NCI-H1105 (cell line): ENCODE data around the gene ZNF594.
A peak's percentile ranks its signal among the peaks of the same experiment; 100 is the strongest.
"Not testable (repeated sequence)": the region's sequence is repeated elsewhere in the genome, so short reads cannot be mapped to it uniquely, and the experiment has no call there.

Experiments
- DNase-seq: peaks from one replicate; lab custom pipeline; 2025; lab: John Stamatoyannopoulos, UW

ZNF594 gene

GRCh38 chr17:5191541-5192417 lies at the start of gene ZNF594:
Gene ZNF594, minus strand, starts transcription at chr17:5191868. Its CDS starts 7,612 bp downstream, at chr17:5184256.
- peak; percentile 97 for DNase-seq

- not testable (repeated sequence) for DNase-seq
Measured at GRCh38 chr17:5239769-5240168, 48.1 kb upstream of the ZNF594 start.

GRCh38 chr17:5238333-5238732 lies 46.7 kb upstream of the ZNF594 start:
- no peak for DNase-seq

DNA sequence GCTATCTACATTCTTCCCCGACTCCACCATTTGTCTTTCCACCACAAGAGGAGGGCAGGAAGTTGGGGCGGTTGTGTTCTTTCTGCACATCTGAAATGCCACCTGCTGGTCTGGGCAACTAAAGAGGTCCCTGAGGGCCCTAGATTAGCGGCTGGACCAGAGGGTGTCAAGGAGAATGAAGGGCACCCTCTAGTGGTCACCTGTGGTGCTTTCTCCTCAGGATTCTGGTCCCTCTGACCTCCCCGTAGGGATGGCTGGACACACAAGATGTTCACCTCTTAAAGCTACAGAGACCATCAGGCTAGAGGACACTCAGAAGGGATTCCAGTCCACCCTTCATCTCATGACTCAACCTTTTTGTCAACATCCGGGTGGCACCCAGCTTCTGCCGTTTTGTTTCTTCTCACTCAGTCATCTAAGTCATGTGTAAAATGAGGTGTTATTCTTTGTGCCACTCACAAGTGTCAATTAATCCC lies 45.9 kb upstream of the ZNF594 start:
- DNase-seq, result peak; percentile 25

- DNase-seq, result no peak
Measured at GRCh38 chr17:5236938-5237540, 45.4 kb upstream of the ZNF594 start.

GRCh38 chr17:5234645-5235576 lies 43.2 kb upstream of the ZNF594 start, which contains the start of gene SCIMP:
Gene SCIMP, minus strand, starts transcription at chr17:5234860. Its CDS starts 105 bp downstream, at chr17:5234755.
- no peak for DNase-seq

DNA sequence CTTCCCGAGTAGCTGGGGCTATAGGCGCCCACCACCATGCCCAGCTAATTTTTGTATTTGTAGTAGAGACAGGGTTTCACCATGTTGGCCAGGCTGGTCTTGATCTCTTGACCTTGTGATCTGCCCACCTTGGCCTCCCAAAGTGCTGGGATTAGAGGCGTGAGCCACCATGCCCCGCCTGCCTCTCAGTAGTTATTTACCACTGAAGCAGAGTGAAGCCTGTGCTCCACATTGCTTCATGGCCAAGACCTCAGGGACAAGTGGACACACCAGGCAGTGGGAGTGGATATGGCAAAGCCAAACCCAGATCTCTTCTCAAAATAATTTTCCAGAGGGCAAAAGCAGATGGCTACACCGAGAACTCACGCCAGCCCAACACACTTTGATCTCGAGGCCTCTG lies 41.8 kb upstream of the ZNF594 start:
- not testable (repeated sequence) for DNase-seq

DNA sequence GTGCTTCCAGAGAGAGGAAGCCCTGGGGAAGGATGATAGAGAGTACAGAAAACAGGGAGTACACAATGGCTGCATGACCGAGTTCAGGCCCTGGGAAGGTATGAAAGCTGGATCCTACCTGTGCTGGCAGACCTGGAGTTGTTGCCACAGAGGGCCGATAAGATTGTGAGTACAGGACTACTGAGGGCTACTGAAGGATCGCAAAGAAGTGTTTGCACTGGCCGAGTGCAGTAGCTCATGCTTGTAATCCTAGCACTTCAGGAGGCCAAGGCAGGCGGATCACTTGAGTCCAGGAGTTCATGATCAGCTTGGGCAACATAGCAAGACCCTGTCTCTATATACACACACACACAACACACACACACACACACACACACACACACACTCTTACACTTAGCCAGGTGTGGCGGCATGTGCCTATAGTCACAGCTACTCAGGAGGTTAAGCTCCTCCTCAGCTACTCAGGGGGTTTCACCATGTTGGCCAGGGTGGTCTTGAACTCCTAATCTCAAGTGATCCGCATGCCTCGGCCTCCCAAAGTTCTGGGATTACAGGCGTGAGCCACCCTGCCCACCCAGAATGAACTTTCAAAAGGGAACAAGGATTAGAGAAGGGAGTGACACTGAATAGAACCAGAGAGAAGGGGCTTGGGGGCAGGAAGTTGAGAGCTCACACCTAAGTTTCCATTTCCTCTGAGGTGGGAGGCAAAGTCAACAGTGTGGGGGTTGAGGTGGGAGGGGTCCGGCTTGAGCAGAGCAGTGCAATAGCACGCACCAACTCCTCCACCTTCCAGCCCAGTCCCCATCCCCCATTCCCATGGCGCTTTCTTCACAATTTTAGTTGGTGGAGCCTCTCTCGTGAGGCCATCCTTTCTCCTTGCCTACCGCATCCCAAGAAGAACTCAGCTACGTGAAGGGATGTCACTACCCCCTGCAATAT lies 35.5 kb upstream of the ZNF594 start:
- no peak for DNase-seq

DNA sequence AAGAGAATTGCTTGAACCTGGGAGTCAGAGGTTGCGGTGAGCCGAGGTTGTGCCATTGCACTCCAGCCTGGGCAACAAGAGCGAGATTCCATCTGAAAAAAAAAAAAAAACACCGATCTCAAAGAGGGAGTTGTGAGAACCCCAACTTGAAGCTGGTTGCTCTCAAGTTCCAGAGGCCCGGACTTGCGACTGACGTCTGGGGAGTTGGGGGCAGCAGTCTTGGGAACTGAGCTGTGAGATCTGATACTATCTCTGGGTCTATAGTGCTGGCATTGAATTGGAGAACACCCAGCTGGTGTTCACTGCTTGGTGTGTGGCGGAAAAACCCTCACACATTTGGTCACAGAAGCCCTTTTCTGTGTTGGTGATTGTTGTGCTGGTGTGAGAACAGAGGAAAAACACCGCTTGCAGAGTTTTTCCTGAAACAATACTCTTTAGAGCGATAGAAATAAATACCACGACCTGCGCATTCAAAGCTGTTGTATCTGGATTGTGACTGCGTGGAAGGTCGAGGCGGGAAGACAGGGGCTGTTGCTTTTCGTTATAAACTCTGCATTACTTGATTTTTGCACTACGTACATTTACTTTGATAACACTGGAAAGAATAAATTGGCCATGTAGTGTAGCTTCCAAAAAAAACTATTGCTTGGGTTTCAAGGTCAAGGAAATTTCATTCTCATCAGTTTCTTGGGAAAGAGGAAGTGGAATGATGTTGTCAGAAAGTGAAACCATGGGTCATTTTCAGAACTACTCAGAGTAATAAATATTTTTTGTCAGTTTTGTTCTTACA lies 34.2 kb upstream of the ZNF594 start:
- DNase-seq, result no peak

DNA sequence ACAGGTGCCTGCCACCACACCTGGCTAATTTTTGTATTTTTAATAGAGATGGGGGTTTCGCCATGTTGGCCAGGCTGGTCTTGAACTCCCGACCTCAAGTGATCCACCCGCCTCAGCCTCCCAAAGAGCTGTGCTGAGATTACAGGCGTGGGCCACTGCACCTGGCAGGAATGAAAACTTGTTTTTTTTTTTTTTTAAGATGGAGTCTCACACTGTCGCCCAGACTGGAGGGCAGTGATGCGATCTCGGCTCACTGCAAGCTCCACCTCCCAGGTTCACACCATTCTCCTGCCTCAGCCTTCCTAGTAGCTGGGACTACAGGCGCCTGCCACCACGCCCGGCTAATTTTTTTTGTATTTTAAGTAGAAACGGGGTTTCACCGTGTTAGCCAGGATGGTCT lies 30.2 kb upstream of the ZNF594 start:
- not testable (repeated sequence) for DNase-seq

- no peak for DNase-seq
Measured at GRCh38 chr17:5220074-5220473, 28.4 kb upstream of the ZNF594 start.

GRCh38 chr17:5219536-5219935 lies 27.9 kb upstream of the ZNF594 start:
- no peak for DNase-seq

DNA sequence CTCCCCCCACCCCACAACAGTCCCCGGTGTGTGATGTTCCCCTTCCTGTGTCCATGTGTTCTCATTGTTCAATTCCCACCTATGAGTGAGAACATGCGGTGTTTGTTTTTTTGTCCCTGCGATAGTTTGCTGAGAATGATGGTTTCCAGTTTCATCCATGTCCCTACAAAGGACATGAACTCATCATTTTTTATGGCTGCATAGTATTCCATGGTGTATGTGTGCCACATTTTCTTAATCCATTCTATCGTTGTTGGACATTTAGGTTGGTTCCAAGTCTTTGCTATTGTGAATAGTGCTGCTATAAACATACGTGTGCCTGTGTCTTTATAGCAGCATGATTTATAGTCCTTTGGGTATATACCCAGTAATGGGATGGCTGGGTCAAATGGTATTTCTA lies 25.9 kb upstream of the ZNF594 start:
- DNase-seq, result not testable (repeated sequence)

DNA sequence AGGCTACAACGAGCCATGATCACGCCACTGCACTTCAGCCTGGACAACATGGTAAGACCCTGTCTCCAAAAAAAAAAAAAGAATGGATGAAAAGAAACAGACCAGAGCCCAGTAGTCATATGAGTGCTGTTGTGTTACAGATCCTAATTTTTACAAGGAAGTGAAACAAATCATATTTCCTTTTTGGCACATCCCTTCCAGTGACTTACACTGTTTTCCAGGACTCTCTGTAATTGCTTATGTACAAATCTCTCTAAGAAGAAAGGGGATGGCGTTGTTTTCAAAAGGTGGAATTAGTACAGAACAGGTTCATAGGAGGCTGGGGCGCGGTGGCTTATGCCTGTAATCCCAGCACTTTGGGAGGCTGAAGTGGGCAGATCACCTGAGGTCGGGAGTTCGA lies 19.8 kb upstream of the ZNF594 start:
- no peak for DNase-seq

DNA sequence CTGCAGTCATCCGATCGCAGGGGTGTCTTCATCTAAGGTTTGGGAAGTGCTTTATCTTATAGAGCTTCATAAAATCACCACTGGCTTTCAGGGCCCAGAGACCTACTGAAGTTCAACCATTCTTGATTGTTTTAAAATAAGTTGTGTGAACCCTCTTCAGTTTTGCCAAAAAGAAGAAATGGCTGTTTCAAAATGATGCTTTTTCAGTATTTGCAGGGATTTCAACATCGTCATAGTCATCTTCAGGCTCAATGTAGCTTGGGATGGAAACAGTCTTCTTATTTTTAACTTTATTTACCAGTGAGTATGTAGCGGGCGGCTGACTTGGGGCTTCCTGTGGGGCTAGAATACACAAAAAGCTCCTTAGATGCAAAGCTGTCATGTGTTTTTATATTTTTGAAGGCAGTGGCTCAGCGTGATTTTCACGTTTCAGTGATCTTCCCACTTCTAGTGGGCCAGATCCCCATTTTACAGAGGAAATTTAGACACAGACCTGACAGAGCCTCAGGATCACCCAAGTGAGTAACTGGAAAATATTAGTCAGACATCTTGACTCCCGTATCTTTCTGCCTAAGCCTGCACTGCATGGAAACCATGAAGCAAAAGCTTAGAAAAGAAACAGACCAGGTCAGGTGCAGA lies 19.1 kb upstream of the ZNF594 start:
- DNase-seq, result no peak

DNA sequence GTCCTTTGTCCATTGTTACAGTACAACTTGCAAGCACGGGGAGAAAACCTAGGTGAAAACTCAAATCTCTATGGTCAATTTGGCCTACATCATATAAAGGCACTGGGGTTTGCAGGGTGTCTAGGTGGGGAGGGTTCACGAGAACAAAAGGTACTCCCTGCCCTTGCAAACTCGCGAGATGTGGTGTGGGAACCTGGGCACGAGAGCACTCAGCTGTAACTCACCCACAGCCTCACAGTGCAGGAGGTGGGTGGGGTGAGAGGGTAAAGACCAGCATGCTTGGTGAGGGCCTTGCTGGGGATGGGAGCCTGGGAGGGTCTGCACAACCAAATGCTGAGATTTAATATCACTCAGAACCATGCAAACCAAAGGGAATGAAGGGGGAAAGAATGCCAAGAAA lies 18.4 kb upstream of the ZNF594 start:
- no peak for DNase-seq

GRCh38 chr17:5209396-5209795 lies 17.7 kb upstream of the ZNF594 start:
- DNase-seq, result no peak

GRCh38 chr17:5203908-5204294 lies 12.2 kb upstream of the ZNF594 start:
- no peak for DNase-seq

DNA sequence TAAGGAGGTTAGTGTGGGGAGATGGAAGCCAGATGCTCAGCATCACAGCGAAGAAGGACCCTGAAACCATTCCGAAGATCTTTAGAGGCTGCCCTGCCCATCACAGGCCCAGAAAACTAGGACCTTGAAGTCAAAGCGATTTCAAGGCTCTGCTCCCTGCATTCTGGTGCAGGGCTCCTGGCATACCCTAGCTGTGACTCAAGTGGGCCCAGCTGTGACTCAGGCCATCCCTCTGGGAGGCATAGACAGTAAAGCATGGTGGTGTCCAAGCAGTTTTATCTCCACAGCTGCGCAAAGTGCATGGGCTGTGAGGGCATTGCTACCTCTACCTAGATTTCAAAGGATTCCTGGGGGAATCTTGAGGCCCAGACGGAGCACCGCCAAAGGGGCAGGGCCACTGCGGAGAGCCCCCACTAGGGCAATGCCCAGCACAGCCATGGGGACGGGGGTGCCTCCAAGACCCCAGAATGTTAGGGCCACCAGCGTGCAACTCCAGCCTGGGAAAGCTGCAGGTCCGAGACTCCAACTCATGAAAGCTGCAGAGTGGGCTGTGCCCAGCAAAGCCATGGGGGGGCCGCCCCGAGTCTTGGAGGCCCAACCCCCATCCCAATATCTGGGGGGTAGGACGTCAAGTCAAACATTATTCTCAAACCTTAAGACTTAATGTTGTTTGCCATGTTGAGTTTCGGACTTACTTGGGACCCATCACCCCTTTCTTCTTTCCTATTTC lies 11.7 kb upstream of the ZNF594 start:
- no peak for DNase-seq
